Suppressor macrophage treated with lipopolysaccharide for 4 hours (primary cell): ENCODE data around the gene NSL1.
"Not testable (repeated sequence)": the region's sequence is repeated elsewhere in the genome, so short reads cannot be mapped to it uniquely, and the experiment has no call there.

Experiments
- DNase-seq: peaks from one replicate; pipeline ENCODE4 v3.0.0-alpha.2; 2020

The NSL1 gene

GRCh38 chr1:212746546-212746945, 45.0 kb downstream of the NSL1 start:
- DNase-seq = no peak

- DNase-seq = no peak
These were observed 46.3 kb downstream of the NSL1 start for GRCh38 chr1:212745303-212745702.

GRCh38 chr1:212743901-212744475, 47.6 kb downstream of the NSL1 start:
- no peak for DNase-seq

GRCh38 chr1:212738330-212738729, 53.2 kb downstream of the NSL1 start:
- no peak for DNase-seq

GRCh38 chr1:212737559-212737958, 54.0 kb downstream of the NSL1 start:
- DNase-seq = no peak

GRCh38 chr1:212733109-212733508, 58.5 kb downstream of the NSL1 start:
- DNase-seq = no peak

GRCh38 chr1:212731630-212732029, 59.9 kb downstream of the NSL1 start:
- DNase-seq = no peak

GRCh38 chr1:212728606-212729005, 63.0 kb downstream of the NSL1 start:
- no peak for DNase-seq

- peak; percentile 38 for DNase-seq
These were observed 64.0 kb downstream of the NSL1 start for GRCh38 chr1:212727386-212728181.

GRCh38 chr1:212724679-212725078, 66.9 kb downstream of the NSL1 start:
- not testable (repeated sequence) for DNase-seq

- DNase-seq = no peak
These were observed 69.2 kb downstream of the NSL1 start for GRCh38 chr1:212722270-212722957.

GRCh38 chr1:212721388-212722247, 70.0 kb downstream of the NSL1 start:
- peak; percentile 67 for DNase-seq

GRCh38 chr1:212719633-212720032, 71.9 kb downstream of the NSL1 start:
- DNase-seq = no peak

GRCh38 chr1:212718499-212718898, 73.1 kb downstream of the NSL1 start:
- DNase-seq = peak; percentile 56

- peak; percentile 43 for DNase-seq
These were observed 75.4 kb downstream of the NSL1 start for GRCh38 chr1:212716161-212716560.

- DNase-seq = no peak
These were observed 78.0 kb downstream of the NSL1 start for GRCh38 chr1:212713465-212714136.

GRCh38 chr1:212712451-212713303, 78.9 kb downstream of the NSL1 start:
- DNase-seq = peak; percentile 74

GRCh38 chr1:212711974-212712373, 79.6 kb downstream of the NSL1 start:
- DNase-seq = not testable (repeated sequence)

GRCh38 chr1:212710566-212710965, 81.0 kb downstream of the NSL1 start:
- peak; percentile 24 for DNase-seq

GRCh38 chr1:212703991-212704564, 87.5 kb downstream of the NSL1 start:
- no peak for DNase-seq

- no peak for DNase-seq
These were observed 88.9 kb downstream of the NSL1 start for GRCh38 chr1:212702672-212703071.
